Stimulated activated CD8-positive, alpha-beta memory T cell treated with anti-CD3 and anti-CD28 coated beads, Interleukin-4, amount 100 ng/mL, for 48 hours (primary cell): Measurements from ENCODE around the gene HERC3.

Experiments used
- DNase-seq: peaks from one replicate; pipeline ENCODE4 v3.0.0-alpha.2; 2020

HERC3 gene

DNA sequence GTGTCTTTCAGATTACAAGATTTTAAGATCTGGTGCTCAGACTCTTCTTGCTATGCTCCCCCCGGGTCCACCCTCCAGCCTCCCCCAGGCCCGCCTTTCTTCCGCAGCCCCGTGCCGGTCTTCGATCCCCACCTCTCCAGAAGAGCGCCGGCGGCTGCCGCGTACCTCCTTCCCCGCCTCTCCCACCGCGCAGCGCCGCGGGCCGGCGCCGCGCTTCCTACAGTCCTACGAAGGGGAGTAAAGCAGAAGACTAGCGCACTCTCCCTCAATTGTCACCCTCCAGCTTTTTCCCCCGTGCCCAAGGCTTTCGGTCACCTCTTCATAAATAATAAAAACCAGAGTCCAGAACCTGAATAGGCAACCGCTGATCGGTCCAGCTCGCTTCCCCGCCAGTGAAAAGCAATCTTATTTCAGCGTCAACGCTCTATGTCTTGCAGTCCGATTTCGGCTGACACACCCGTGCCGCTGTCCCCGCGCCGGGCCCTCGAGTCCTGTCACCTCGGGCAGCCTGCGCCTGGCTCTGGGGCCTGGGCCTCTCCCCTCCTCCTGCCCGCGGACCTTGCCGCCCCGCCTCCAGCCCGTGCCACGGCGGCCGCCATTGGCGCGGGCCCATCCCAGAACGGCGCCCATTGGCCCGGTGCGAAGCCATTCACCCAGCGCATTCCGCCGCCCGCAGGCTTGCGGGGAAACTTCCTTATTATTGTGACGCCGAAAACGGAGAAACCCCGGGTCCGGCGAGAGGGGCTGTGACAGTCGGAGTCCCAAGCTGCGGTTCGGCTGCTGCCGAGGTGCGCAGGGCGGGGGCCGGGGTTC is at the start of gene HERC3:
Gene HERC3 (plus strand): TSS at position 694 of the 813 bp plus-strand sequence. CDS start 13,344 bp downstream, outside the sequence.
- peak; percentile 89 for DNase-seq

DNA sequence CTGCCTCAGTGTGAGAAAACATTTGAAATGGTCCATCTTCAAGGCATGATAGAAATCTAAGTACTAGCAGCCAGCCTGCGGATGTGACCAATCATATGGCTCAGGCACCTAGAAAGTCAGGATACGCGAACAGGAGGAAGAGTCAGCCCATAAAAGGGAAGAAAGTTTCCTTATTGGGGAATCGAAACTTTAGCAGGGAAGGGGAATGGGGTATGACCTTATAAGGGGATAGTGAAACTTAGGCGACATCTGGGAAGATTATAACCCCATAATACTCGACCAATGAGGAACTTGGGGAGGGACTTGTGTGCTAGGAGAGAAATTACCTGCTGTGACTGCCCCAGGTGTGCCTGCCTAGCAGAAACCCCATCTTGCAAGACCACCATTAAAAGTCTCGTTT is 42.5 kb upstream of the HERC3 start:
- no peak for DNase-seq

DNA sequence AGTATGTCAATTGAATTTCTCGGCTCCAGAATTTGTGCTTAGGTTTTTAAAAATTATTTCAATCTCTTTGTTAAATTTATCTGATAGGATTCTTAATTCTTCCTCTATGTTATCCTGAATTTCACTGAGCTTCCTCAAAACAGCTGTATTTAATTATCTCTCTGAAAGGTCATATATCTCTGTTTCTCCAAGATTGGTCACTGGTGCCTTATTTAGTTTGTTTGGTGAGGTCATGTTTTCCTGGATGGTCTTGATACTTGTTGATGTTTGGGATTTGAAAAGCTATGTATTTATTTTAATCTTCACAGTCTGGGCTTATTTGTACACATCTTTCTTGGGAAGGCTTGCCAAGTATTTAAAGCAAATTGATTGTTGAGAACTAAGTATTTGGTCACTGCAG is 24.7 kb upstream of the HERC3 start:
- DNase-seq: no peak

DNA sequence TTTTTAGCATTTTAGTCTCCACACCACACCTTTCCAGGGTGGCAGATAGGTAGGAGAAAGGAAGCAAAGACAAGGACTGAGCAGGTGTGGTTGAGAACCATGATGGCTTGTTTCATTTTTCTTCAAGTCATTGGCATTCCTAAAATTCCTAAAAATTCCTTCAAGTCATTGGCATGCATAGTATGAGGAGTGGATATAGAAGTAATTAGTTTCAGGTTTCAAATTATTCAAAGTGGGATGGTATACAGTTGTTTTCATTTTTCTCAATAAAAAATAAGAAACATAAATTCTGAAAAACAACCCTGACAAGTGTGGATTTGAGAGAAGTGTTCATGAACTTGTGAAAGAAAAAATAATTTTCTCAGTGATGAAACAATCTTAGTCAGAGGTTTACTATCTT is 22.3 kb upstream of the HERC3 start:
- no peak for DNase-seq

DNA sequence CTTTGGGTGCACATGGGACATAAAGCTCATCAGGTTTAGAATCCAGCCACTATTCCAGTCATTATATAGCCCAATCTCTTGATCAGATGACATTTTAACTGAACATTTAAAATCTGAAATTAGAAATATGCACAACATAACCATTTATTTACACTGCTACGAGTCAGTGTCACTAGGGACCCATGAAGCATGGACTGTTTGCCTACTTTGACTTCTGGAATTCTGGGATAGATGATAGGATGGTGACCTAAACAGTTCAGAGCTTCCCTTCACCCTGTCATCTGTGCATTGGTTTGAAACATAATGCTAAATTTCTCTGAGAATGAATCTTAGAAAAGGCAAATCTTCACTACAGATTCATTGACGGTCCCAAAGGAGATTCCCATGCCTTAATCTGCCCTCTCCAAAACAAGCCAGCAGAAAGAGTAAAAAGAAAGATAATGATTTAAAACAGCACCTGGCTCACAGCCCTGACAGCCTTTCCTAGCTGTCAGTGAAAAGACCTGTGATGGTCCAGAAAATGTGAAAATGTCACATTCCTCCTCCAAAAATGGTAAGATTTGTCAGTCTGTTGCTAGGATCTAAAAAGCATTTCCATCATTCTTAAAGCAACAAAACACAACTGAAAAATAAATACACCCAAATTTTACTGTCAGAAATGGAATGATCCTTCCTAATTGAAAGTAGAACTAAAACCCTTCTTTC is 18.9 kb upstream of the HERC3 start:
- no peak for DNase-seq

DNA sequence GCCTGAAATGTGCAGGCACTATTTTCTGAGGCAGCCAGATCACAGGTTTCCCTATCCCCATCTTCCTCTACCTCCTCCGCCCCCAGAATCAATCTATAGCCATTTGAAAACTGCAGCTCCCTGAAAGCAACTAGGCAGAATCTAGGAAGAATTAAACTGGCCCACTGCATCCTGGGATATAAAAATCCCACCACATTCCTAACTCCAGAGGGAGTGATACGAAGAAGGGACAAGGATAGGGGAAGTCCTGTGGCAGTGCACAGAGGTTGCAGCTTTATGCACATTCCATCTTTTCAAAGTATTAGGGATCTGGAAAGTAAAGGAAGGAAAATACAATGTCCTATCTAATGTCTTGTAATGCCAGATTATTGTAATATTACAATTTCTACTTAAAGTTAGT is 18.3 kb upstream of the HERC3 start:
- no peak for DNase-seq

DNA sequence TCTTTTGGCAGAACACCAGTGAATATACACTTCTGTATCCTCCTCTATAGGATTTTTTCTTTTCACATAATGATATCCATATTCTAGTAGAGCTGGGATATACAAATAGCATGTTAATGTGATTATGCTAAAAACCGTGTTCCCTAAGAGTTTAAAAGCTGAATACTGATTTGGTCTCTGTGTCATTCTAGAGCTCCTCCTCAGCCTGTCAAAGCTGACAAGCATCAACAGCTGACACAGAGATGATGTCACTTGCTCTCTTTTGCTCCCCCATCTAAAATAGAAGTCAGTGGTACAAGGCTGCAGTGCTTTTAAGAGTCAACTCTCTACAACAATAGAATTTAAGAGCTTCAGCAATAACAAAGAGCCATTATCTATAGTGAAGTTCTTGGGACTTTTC is 17.1 kb upstream of the HERC3 start:
- no peak for DNase-seq

DNA sequence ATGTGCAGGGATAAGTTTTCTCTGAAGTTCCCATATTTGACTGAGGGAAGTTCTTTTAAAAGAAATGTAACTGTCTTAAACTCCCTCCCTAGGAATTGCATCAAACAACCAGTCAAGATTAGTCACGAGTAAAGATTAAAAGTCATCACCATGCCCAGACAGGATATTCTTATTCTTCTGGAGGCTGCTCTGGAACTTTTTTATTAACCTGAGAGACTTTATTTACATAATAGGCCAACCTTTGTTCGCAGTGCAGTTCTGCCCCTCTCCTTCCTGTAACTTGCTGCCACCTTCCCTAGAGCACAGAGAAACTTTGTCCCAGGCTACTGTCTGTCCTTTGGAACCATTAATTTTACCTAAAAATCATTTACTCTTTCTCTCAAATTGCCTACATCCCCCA is 9.8 kb upstream of the HERC3 start:
- no peak for DNase-seq

DNA sequence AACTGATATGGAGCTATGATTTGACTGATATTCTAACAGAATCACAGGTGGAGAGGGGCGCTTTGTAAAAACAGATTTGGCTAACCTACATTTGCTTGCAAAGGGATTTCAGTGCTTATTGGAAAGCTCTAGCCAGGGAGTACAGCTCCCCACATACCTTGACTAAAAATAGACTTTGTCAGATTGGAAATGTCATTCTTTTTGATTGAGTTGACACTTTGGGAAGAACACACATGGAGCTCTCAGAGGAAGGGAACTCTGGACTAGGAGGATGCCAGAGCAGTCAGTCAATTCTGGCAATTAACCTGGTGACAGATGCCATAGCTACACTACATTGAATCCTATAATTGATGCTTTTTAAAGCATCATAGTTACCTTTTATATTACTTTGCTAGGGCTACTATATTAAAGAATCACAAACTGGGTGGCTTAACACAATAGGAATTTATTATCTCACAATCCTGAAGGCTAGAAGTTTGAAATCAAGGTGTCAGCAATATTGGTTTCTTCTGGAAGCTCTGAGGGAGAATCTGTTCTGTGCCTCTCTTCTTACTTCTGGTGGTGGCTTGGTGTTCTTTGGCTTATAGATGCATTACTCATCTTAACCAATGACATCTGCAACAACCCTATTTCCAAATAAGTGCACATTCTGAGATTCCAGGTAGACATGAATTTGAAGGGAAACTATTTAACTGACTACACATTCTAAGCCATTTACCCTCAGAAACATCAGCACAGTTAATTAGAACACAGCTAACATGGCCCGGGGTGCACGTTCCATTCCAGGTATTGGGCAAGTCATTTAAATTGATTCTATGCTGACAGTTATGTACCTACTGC is 8.4 kb upstream of the HERC3 start:
- DNase-seq: no peak

DNA sequence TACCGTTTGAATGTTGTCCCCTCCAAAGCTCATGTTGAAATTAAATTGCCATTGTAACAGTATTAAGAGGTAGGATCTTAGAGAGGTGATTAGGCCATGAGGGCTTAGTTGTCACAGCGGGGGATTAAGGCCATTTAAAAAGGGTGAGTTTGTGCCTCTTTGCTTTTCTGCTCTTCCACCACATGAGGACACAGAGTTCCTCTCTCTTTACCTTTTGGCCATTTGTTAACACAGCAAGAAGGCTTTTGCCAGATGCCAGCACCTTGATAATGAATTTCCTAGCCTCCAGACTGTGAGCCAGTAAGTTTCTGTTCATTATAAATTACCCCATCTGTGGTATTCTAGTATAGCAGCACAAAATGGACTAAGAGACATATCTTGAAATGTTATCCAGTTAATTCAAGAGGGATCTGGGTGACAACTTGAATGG is 7.8 kb upstream of the HERC3 start:
- DNase-seq: no peak

DNA sequence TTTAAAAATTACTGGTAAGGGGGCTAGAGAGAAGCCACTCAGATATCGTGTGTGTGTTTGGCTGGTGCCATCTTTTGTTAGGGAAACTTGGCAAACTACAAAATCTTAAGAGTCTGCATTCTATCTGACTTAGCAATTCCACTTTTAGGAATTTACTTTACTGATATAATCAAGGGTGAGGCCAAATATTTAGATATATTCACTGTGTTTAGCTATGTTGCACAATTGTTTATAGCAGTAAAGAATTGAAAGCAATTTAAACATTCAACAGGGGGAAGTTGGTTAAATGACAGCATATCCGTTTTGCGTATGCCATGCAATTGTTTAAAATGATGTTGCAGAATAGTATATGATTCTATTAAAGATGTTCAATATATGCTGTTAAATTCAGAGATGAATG is 6.4 kb upstream of the HERC3 start:
- DNase-seq: no peak

DNA sequence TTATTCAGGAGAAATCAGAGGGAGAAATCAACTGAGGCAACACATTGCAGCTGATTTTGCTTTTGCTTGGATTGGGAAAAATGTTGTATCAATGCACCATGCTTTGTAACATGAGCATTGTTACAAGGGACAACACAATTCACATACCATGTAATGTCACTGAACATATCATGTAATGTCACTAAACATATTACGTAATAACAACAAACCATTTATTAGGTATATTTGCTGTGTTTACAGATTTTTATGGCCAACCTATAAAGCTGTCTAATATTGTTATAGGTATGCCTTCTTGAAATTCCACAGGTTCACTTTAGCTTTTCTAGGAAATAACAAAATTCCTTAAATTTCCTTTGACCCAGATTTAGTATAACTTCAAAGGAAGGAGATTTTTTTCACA is 5.0 kb upstream of the HERC3 start:
- DNase-seq: no peak

DNA sequence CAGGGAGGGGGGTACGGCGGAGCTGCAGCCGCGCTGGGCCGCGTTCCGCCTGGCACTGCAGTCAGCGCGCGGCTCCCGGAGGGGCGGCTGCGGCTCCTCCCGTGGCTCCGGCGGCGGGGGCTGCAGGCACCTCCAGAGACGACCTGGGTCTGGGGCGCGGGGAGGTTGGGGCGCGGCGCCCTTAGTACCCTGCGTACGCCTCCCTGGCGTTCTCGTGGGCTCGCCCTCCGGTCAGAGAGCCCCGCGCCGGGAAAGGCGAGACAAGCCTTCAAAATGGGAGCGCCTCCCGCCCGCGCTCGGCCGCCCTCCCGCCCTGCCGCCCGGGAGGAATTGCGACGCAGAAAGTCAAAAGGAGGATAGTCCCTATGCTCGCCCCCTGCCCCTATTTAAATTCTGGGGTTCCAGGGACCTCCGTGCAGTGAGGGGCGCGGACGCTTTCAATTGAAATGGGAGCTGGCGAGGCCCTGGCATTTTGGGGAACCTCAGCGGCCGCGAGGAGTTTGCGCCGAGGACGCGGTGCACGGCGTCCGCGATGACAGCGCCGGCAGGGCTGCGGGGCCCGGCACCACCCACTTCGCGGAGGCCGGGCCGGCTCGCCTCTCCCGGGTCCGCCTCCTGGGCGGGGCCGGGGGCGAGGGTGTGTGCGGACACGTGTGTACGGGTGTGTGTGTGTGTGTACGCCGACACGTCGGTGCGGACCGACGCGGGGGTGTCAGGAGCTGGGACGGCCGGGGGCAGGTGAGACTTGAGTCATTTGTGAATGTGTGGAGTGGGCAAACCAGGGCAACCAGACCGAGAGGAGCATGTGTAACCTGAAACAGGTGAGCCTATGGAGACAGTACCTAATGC is 544 bp downstream of the HERC3 start:
- DNase-seq: peak; percentile 86

DNA sequence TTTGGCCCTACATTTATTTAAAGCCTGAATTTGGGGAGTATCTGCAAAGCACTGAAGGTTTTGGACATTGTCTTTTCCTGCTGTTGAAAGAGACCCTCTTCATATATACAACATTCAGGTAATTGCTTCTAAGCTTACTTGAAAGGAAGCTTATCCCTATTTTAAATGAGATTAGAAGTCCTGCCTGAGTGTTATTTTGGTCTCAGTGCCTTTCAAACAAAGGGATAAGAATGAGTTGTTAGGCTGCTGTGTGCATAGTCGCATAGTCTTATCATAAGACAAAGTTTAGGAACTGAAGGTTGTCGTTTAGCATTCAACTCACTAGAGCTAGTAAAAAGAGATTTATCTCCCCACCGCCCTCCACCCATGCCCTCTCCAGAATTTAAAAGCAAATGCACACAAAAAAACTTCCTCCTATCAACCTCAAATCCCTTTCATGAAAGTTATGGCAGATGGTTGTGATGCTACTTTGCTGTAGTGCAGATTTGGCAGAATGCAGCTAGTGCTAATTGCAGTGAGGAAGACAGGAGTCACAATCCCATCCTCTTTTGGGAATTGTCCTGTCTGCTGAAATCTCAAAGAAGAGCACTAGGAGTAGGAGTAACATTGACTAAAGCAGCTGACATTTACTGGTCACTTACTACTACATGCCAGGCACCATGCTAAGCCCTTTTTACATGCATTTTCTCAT is 5.8 kb downstream of the HERC3 start:
- DNase-seq: no peak

DNA sequence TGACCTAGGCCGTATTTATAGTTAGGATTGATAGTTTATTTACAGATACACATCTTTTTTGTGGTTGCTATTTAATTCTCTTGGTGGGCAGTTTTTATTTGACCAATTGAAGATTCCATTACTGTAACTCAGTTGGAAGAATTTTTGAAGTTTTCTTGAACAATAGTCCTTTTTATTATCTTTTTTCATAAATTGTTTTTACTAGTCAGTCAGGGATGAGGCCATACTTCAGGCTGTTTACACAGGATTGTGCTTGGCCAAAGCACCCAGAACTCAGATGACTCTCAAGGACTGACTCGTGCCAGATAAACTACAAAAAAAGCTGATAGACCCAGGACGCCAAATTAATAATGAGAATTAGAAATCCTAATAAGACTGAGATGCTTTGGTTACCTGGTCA is 7.0 kb downstream of the HERC3 start:
- DNase-seq: no peak

DNA sequence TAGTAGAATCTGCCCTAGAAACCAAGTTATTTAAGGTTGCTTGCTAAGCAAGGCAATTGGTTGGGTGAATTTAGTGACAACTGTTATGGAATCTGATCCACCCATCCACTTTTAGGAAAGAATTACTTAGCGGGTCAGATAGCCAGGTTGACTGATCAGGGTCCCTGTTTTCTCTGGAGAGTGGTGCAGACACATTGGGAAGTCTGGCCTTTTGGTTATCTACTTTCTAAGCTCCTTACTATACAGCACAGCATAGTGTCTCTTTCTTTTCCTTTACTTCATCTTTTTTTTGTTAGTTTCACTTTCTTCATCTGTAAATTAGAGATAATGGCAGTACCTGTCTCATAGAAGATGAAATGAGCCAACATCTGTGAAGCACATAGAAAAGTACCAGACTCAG is 7.4 kb downstream of the HERC3 start:
- no peak for DNase-seq

DNA sequence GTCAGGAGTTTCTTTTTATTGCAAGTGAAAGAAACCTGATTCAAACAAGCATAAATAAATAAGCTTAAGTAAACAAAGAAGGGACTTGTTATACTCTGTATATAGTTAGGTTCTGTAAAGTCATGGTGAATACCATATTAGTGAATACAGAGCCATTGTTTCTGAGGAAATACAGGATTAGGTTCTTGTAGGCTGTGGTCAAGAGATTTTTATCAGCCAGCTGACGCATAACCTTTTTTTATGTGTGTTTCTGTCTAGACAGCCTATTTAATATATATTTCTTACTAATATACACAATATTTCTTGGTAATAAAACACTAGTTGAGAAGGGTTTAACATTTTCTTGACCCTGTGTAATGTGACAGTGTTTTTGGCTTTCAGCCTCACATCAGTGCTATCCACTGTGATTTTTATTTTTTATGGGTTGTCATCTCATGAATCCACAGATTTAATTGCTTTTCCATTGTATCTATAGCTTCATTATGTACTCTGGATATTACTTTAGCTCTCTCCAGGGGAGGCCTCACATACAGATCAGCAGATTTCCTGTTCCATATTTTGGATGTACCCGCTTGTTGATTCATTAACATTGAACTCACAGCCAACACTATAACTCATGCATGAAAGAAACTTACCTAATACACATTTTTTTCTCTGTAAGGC is 8.0 kb downstream of the HERC3 start:
- no peak for DNase-seq

DNA sequence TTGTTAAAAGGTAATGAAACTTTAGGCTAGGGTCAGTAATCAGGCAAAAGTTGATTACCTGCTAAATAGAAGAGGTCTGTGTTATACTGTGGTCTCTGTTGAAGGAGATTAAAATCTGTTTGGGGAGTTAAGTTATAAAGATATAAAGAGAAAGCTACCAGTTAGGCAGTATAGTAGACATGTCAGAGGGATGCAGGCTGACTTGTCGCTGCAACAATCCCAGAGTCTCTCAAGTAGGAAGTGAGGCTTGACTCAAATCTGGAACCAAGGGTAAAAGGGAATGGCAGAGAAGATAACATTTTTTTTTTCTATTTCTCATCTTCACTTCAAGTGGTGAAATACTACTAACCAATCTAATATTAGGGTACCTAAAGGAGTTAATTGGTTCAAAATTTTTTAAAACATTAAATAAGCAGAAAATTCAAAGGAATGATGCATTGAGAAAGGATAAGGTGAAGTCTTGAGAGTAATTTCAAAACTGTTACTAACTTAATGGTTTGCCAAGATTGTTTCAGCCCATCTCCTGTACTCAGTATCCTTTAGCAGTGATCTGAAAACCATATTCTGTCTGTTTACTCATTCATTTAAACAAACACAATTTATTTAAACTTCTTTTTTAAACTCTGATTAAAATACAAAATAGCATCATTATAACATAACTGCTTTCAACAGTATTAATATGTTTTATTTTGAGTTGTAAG is 12.8 kb downstream of the HERC3 start:
- DNase-seq: no peak

DNA sequence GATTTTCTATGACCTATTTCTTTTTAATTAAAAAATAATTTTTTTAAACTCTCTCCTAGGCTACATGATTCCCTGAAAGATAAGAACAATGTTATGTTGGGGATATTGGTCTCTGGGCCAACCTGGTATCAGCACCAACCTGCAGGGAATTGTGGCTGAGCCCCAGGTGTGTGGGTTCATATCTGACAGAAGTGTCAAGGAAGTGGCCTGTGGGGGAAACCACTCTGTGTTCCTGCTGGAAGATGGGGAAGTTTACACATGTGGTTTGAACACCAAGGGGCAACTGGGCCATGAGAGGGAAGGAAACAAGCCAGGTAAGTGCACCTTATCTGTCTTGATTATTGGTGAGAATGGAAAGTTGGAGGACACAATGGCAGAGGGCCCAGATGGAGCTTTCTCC is 13.5 kb downstream of the HERC3 start:
- DNase-seq: no peak

DNA sequence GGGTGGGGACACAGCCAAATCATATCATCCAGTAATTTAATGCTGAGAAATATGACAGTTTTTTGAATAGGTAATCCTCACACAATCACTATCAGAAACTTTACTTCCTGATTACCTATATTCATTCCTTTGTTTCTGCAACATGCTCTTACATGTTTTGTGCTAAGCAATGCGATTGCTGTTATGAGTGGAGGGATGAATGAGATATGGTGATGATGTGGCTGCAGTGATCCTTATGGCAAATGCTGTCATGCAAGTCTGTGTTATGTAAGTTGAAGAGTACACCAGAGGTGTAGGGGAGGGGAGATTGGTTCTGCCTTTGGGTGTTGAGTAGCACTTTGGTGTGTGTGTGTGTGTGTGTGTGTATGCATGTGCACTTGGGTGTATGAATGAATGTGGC is 14.6 kb downstream of the HERC3 start:
- DNase-seq: no peak

DNA sequence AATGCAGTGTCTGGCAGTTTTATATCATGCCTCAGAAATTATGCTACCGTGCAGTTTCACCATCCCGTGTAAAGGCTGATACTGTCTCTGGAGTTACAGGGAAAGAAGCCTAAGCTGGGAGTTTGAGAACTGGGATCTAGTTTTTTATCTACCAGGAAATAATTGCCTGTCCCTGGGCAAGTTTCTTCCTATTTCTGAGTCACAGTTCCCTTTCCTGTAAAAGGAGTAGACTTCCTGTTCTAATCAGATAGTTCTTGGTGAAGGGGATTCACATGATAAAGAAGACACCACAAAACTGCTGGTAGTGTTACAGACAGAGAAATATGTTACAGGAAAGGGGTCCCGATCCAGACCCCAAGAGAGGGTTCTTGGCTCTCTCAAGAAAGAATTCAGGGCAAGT is 17.1 kb downstream of the HERC3 start:
- DNase-seq: no peak
